ENCODE results near the gene DIP2B.

DNA sequence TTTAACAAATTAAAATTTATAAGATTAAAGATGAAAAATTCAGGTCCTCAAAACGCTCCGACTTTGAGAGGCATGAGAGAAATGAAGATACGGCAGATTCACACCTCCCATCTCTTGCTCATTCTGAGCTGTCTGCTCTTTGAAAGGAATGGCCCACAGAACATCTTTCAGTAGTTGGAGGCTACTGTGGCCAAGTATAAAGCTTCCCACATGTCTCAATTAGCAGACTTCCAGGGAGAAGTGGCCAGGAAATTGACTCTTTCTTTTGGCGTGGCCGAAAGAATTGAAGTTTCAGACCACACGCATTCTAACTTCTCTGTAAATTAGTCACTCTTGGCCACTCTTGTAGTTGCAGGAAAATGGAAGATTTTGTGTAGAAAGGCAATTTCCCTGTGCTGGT lies 129.2 kb downstream of the DIP2B start:
- TF ChIP-seq POLR2AphosphoS5 (IDR thresholded peaks at IDR 0.05) (no peak), POLR2A (IDR thresholded peaks at IDR 0.05) (no peak)
- TF ChIP-seq, protein P1, sequence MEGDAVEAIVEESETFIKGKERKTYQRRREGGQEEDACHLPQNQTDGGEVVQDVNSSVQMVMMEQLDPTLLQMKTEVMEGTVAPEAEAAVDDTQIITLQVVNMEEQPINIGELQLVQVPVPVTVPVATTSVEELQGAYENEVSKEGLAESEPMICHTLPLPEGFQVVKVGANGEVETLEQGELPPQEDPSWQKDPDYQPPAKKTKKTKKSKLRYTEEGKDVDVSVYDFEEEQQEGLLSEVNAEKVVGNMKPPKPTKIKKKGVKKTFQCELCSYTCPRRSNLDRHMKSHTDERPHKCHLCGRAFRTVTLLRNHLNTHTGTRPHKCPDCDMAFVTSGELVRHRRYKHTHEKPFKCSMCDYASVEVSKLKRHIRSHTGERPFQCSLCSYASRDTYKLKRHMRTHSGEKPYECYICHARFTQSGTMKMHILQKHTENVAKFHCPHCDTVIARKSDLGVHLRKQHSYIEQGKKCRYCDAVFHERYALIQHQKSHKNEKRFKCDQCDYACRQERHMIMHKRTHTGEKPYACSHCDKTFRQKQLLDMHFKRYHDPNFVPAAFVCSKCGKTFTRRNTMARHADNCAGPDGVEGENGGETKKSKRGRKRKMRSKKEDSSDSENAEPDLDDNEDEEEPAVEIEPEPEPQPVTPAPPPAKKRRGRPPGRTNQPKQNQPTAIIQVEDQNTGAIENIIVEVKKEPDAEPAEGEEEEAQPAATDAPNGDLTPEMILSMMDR (IDR thresholded peaks at IDR 0.05 in 8 of 11, conservative IDR thresholded peaks at IDR 0.05 in 3 of 11): no peak

All from spleen (tissue), 7 donors.